NCI-H146 treated with DMSO at 0.1 percent for 48 hours (cell line): ENCODE results near the gene PLEKHA1.
A peak's percentile ranks its signal among the peaks of the same experiment; 100 is the strongest.

Experiments
- DNase-seq: peaks from one replicate; lab custom pipeline; 2025; ENCODE audit not compliant: unreplicated experiment; lab: John Stamatoyannopoulos, UW

PLEKHA1 gene

GRCh38 chr10:122420624-122421007, 46.1 kb downstream of the PLEKHA1 start:
- no peak for DNase-seq

GRCh38 chr10:122421054-122421625, 46.6 kb downstream of the PLEKHA1 start:
- no peak for DNase-seq

- no peak for DNase-seq
These were observed 47.2 kb downstream of the PLEKHA1 start for GRCh38 chr10:122421742-122422141.

- DNase-seq: no peak
These were observed 47.9 kb downstream of the PLEKHA1 start for GRCh38 chr10:122422266-122422989.

- no peak for DNase-seq
These were observed 49.6 kb downstream of the PLEKHA1 start for GRCh38 chr10:122424059-122424458.

GRCh38 chr10:122426829-122427228, 52.3 kb downstream of the PLEKHA1 start:
- DNase-seq: no peak

GRCh38 chr10:122427280-122427679, 52.8 kb downstream of the PLEKHA1 start:
- no peak for DNase-seq

- peak; percentile 3 for DNase-seq
These were observed 60.8 kb downstream of the PLEKHA1 start for GRCh38 chr10:122435212-122435827.

GRCh38 chr10:122441961-122442360, 67.5 kb downstream of the PLEKHA1 start:
- no peak for DNase-seq

GRCh38 chr10:122445469-122445868, 71.0 kb downstream of the PLEKHA1 start:
- DNase-seq: no peak

- DNase-seq: no peak
These were observed 71.4 kb downstream of the PLEKHA1 start for GRCh38 chr10:122445904-122446303.

- peak; percentile 35 for DNase-seq
These were observed 72.3 kb downstream of the PLEKHA1 start for GRCh38 chr10:122446668-122447423.

GRCh38 chr10:122448600-122448999, 74.1 kb downstream of the PLEKHA1 start:
- no peak for DNase-seq

GRCh38 chr10:122449153-122449552, 74.6 kb downstream of the PLEKHA1 start:
- no peak for DNase-seq

GRCh38 chr10:122450353-122450990, 76.0 kb downstream of the PLEKHA1 start:
- DNase-seq: no peak

- no peak for DNase-seq
These were observed 79.6 kb downstream of the PLEKHA1 start for GRCh38 chr10:122454071-122454470.

- DNase-seq: no peak
These were observed 80.1 kb downstream of the PLEKHA1 start, which contains the start of gene ARMS2 for GRCh38 chr10:122454603-122455080. Gene ARMS2 (plus strand): TSS chr10:122454653. CDS start chr10:122454728, 75 bp downstream.

- no peak for DNase-seq
These were observed 81.0 kb downstream of the PLEKHA1 start for GRCh38 chr10:122455376-122456079.

GRCh38 chr10:122457934-122458333, 83.4 kb downstream of the PLEKHA1 start:
- no peak for DNase-seq

GRCh38 chr10:122458693-122459092, 84.2 kb downstream of the PLEKHA1 start:
- no peak for DNase-seq
